K562 (cell line): ENCODE data around the gene PXN. TPM values are rescaled to one million over a fixed set of nuclear protein-coding genes. Genes with fewer than 3 reads are reported as not detected.
A peak's percentile ranks its signal among the peaks of the same experiment; 100 is the strongest.

Source experiments
- BRCA1 ChIP-seq, 2 experiments: fragments of 450-650 bp in 1 of 2; sonication (generic) in 1 of 2; formaldehyde crosslinking in 1 of 2; IDR thresholded peaks; 2 replicates each; pipeline versions ENCODE4 v1.5.0 to v1.6.1; 2017 to 2020; ENCODE audit warnings: mild to moderate bottlenecking in 1 of 2, missing genetic modification reagents in 1 of 2
- DIDO1 ChIP-seq: fragments of 450-650 bp; IDR thresholded peaks from 2 replicates; pipeline ENCODE4 v1.6.1; 2016; ENCODE audit warnings: low read depth, missing biosample characterization, missing genetic modification characterization
- EGR1 ChIP-seq: fragments of 450-650 bp; conservative IDR thresholded peaks from 2 replicates; pipeline ENCODE4 v1.6.1; 2017; ENCODE audit warnings: mild to moderate bottlenecking
- FOXK2 ChIP-seq, 2 experiments: fragments of 450-650 bp; IDR thresholded peaks in 1 of 2; conservative IDR thresholded peaks in 1 of 2; 2 replicates each; pipeline ENCODE4 v1.6.1; 2016; ENCODE audit warnings: low read depth in 2 of 2, mild to moderate bottlenecking in 1 of 2
- NRF1 ChIP-seq, 2 experiments: fragments of 450-650 bp; IDR thresholded peaks in 1 of 2; conservative IDR thresholded peaks in 1 of 2; 2 replicates each; pipeline ENCODE4 v1.6.1; 2014; ENCODE audit warnings: mild to moderate bottlenecking in 2 of 2
- WHSC1 ChIP-seq: IDR thresholded peaks from one replicate; pipeline ENCODE4 v1.6.1; 2012; ENCODE audit warnings: low read length, control low read depth, inconsistent platforms
- ZNF197 ChIP-seq: fragments of 200-800 bp; sonication (Bioruptor generic); IDR thresholded peaks from 2 replicates; pipeline ENCODE4 v1.6.1; 2016; ENCODE audit warnings: low read depth, missing genetic modification characterization, missing compliant biosample characterization
- ZNF212 ChIP-seq: fragments of 450-650 bp; formaldehyde crosslinking; IDR thresholded peaks from 2 replicates; pipeline ENCODE4 v1.4.0; 2020; ENCODE audit warnings: mild to moderate bottlenecking
- ZNF239 ChIP-seq: fragments of 250-450 bp; sonication (Bioruptor Pico); IDR thresholded peaks from 2 replicates; pipeline ENCODE4 v1.4.0; 2020; ENCODE audit warnings: mild to moderate bottlenecking
- polyA plus RNA-seq, 8 experiments: library from polyadenylated mRNA; depleted of rRNA in 4 of 8; stranded (reverse) in 5 of 8; unstranded in 3 of 8; fragments of >200 nt; fragmentation: Nextera tagmentation in 2 of 8; fragmentation: Illumina TruSeq in 1 of 8; extraction: Ambion mirVana in 2 of 8; extraction: Trizol in 1 of 8; gene quantifications; 2 replicates each; pipeline versions ENCODE4 v1.2.1 to v1.2.3, GENCODE V29; 2011 to 2014; ENCODE audit warnings: inconsistent platforms in 1 of 8, missing spikeins in 1 of 8
- total RNA-seq, 7 experiments: library from RNA; depleted of rRNA in 6 of 7; stranded (reverse); fragments of >200 nt in 6 of 7; fragmentation: Illumina TruSeq in 2 of 7; extraction: Trizol in 2 of 7; gene quantifications; 2 replicates each; pipeline versions ENCODE4 v1.2.1 to v1.2.3, GENCODE V29; 2011 to 2021; ENCODE audit warnings: low replicate concordance in 1 of 7
- TF ChIP-seq, protein P1 (sequence below): conservative IDR thresholded peaks from 2 replicates; pipeline ENCODE4 v1.6.1; 2011; ENCODE audit warnings: low read depth, mild to moderate bottlenecking, low read length; ENCODE audit not compliant: control insufficient read depth
- TF ChIP-seq, protein P2 (sequence below): fragments of 450-650 bp; IDR thresholded peaks from 2 replicates; pipeline ENCODE4 v1.6.1; 2018; ENCODE audit warnings: mild to moderate bottlenecking, low read depth; ENCODE audit not compliant: partially characterized antibody
- TF ChIP-seq, protein P3 (sequence below): fragments of 250-450 bp; sonication (Bioruptor Pico); IDR thresholded peaks from 2 replicates; pipeline ENCODE4 v1.4.0; 2020; ENCODE audit warnings: mild to moderate bottlenecking, moderate library complexity
- TF ChIP-seq, protein P4 (sequence below): fragments of 250-450 bp; sonication (Bioruptor Pico); IDR thresholded peaks from 2 replicates; pipeline ENCODE4 v1.8.0; 2021; ENCODE audit warnings: moderate library complexity, mild to moderate bottlenecking, inconsistent platforms
- TF ChIP-seq, protein P5 (sequence below): sonication (generic); formaldehyde crosslinking; IDR thresholded peaks from 2 replicates; pipeline ENCODE4 v1.8.0; 2022; ENCODE audit warnings: mild to moderate bottlenecking, missing genetic modification reagents
- TF ChIP-seq, protein P6 (sequence below): sonication (generic); formaldehyde crosslinking; IDR thresholded peaks from 2 replicates; pipeline ENCODE4 v1.8.0; 2022; ENCODE audit warnings: mild to moderate bottlenecking, missing genetic modification reagents, borderline replicate concordance

PXN gene
- total and polyA plus RNA-seq, 9 of the 15 experiments (the other 6 are each of a cell fraction or from before 2014, with no cell fraction given): 4.0 to 74.1 (median 18.6) TPM

DNA sequence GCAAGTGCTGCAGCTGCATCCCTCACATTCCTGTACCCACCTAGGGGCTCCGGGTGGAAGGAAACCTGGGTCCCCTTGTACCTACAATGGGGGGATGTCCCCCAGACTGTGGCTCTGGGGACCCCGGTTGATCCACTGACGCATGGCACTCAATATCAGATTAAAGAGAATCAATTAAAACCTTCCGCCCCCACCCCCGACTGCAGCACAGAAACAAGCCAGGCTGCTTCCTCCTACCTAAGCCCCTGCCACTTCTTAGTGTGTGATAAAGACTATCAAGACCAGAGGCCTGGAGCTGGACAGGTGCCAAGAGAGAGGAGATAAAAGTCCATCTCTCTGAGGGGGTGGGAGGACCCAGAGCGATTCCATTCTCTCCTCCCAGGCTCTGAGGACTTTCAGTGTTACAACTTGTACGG, 36.5 kb downstream of the PXN start (continued):
- TF ChIP-seq, protein P1, sequence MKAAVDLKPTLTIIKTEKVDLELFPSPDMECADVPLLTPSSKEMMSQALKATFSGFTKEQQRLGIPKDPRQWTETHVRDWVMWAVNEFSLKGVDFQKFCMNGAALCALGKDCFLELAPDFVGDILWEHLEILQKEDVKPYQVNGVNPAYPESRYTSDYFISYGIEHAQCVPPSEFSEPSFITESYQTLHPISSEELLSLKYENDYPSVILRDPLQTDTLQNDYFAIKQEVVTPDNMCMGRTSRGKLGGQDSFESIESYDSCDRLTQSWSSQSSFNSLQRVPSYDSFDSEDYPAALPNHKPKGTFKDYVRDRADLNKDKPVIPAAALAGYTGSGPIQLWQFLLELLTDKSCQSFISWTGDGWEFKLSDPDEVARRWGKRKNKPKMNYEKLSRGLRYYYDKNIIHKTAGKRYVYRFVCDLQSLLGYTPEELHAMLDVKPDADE: no peak; the same call in 1 of the 2 replicates
- TF ChIP-seq WHSC1 (no peak), EGR1 (peak; percentile 87), DIDO1 (tag) (no peak), BRCA1 (IDR thresholded peaks at IDR 0.05) (no peak), BRCA1 (CRISPR knock-in tag; IDR thresholded peaks at IDR 0.05) (no peak), ZNF239 (CRISPR knock-in tag) (no peak), ZNF212 (no peak), ZNF197 (CRISPR knock-in tag) (no peak), NRF1 (conservative IDR thresholded peaks at IDR 0.05 in 1 of 2, IDR thresholded peaks at IDR 0.05 in 1 of 2) (no peak), FOXK2 (conservative IDR thresholded peaks at IDR 0.05 in 1 of 2, IDR thresholded peaks at IDR 0.05 in 1 of 2; ENCODE audit: low read depth in 2 of 2) (0 out of 4 replicates have a peak, but pooled peaks of 1 of the 2 experiments have one; percentile 18)
- TF ChIP-seq, protein P2, sequence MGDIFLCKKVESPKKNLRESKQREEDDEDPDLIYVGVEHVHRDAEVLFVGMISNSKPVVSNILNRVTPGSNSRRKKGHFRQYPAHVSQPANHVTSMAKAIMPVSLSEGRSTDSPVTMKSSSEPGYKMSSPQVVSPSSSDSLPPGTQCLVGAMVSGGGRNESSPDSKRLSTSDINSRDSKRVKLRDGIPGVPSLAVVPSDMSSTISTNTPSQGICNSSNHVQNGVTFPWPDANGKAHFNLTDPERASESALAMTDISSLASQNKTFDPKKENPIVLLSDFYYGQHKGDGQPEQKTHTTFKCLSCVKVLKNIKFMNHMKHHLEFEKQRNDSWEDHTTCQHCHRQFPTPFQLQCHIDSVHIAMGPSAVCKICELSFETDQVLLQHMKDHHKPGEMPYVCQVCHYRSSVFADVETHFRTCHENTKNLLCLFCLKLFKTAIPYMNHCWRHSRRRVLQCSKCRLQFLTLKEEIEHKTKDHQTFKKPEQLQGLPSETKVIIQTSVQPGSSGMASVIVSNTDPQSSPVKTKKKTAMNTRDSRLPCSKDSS: no peak
- TF ChIP-seq, protein P3, sequence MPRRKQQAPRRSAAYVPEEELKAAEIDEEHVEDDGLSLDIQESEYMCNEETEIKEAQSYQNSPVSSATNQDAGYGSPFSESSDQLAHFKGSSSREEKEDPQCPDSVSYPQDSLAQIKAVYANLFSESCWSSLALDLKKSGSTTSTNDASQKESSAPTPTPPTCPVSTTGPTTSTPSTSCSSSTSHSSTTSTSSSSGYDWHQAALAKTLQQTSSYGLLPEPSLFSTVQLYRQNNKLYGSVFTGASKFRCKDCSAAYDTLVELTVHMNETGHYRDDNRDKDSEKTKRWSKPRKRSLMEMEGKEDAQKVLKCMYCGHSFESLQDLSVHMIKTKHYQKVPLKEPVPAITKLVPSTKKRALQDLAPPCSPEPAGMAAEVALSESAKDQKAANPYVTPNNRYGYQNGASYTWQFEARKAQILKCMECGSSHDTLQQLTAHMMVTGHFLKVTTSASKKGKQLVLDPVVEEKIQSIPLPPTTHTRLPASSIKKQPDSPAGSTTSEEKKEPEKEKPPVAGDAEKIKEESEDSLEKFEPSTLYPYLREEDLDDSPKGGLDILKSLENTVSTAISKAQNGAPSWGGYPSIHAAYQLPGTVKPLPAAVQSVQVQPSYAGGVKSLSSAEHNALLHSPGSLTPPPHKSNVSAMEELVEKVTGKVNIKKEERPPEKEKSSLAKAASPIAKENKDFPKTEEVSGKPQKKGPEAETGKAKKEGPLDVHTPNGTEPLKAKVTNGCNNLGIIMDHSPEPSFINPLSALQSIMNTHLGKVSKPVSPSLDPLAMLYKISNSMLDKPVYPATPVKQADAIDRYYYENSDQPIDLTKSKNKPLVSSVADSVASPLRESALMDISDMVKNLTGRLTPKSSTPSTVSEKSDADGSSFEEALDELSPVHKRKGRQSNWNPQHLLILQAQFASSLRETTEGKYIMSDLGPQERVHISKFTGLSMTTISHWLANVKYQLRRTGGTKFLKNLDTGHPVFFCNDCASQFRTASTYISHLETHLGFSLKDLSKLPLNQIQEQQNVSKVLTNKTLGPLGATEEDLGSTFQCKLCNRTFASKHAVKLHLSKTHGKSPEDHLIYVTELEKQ: no peak
- TF ChIP-seq, protein P4, sequence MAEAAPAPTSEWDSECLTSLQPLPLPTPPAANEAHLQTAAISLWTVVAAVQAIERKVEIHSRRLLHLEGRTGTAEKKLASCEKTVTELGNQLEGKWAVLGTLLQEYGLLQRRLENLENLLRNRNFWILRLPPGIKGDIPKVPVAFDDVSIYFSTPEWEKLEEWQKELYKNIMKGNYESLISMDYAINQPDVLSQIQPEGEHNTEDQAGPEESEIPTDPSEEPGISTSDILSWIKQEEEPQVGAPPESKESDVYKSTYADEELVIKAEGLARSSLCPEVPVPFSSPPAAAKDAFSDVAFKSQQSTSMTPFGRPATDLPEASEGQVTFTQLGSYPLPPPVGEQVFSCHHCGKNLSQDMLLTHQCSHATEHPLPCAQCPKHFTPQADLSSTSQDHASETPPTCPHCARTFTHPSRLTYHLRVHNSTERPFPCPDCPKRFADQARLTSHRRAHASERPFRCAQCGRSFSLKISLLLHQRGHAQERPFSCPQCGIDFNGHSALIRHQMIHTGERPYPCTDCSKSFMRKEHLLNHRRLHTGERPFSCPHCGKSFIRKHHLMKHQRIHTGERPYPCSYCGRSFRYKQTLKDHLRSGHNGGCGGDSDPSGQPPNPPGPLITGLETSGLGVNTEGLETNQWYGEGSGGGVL: no peak
- TF ChIP-seq, protein P5, sequence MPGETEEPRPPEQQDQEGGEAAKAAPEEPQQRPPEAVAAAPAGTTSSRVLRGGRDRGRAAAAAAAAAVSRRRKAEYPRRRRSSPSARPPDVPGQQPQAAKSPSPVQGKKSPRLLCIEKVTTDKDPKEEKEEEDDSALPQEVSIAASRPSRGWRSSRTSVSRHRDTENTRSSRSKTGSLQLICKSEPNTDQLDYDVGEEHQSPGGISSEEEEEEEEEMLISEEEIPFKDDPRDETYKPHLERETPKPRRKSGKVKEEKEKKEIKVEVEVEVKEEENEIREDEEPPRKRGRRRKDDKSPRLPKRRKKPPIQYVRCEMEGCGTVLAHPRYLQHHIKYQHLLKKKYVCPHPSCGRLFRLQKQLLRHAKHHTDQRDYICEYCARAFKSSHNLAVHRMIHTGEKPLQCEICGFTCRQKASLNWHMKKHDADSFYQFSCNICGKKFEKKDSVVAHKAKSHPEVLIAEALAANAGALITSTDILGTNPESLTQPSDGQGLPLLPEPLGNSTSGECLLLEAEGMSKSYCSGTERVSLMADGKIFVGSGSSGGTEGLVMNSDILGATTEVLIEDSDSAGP: no peak
- TF ChIP-seq, protein P6, sequence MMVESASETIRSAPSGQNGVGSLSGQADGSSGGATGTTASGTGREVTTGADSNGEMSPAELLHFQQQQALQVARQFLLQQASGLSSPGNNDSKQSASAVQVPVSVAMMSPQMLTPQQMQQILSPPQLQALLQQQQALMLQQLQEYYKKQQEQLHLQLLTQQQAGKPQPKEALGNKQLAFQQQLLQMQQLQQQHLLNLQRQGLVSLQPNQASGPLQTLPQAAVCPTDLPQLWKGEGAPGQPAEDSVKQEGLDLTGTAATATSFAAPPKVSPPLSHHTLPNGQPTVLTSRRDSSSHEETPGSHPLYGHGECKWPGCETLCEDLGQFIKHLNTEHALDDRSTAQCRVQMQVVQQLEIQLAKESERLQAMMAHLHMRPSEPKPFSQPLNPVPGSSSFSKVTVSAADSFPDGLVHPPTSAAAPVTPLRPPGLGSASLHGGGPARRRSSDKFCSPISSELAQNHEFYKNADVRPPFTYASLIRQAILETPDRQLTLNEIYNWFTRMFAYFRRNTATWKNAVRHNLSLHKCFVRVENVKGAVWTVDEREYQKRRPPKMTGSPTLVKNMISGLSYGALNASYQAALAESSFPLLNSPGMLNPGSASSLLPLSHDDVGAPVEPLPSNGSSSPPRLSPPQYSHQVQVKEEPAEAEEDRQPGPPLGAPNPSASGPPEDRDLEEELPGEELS (CRISPR knock-in tag): no peak
